SK-N-SH treated with all-trans-retinoic acid at 6 μM for 48 hours (cell line): ENCODE results near the gene BIN1.

ENCODE experiments used
- CSRNP3 ChIP-seq: fragments of 250-450 bp; sonication (Bioruptor Pico); IDR thresholded peaks from 2 replicates; pipeline ENCODE4 v1.5.1; 2021; ENCODE audit warnings: mild to moderate bottlenecking, moderate library complexity
- OSR1 ChIP-seq: fragments of 250-450 bp; sonication (Bioruptor Pico); IDR thresholded peaks from 2 replicates; pipeline ENCODE4 v1.8.0; 2022; ENCODE audit warnings: moderate library complexity, mild to moderate bottlenecking, inconsistent platforms
- POU6F1 ChIP-seq: fragments of 250-450 bp; sonication (Bioruptor Pico); IDR thresholded peaks from 2 replicates; pipeline ENCODE4 v1.8.0; 2021; ENCODE audit warnings: low read depth, mild to moderate bottlenecking, moderate library complexity, borderline replicate concordance
- RARB ChIP-seq: fragments of 250-450 bp; sonication (Bioruptor Pico); IDR thresholded peaks from 2 replicates; pipeline ENCODE4 v1.8.0; 2021; ENCODE audit warnings: mild to moderate bottlenecking, moderate library complexity
- TCF4 ChIP-seq: fragments of 250-450 bp; sonication (Bioruptor Pico); IDR thresholded peaks from 2 replicates; pipeline ENCODE4 v1.8.0; 2021; ENCODE audit warnings: mild to moderate bottlenecking, moderate library complexity, borderline replicate concordance
- ZFP3 ChIP-seq: fragments of 250-450 bp; sonication (Bioruptor Pico); IDR thresholded peaks from 2 replicates; pipeline ENCODE4 v1.5.0; 2020; ENCODE audit warnings: mild to moderate bottlenecking, moderate library complexity
- ZFP30 ChIP-seq: fragments of 450-650 bp; formaldehyde crosslinking; IDR thresholded peaks from 2 replicates; pipeline ENCODE4 v1.5.0; 2022; ENCODE audit warnings: mild to moderate bottlenecking, moderate library complexity
- ZNF565 ChIP-seq: fragments of 450-650 bp; formaldehyde crosslinking; conservative IDR thresholded peaks from 2 replicates; pipeline ENCODE4 v1.5.0; 2020; ENCODE audit warnings: low read depth, mild to moderate bottlenecking, moderate library complexity
- TF ChIP-seq, protein P1 (sequence below): fragments of 250-450 bp; sonication (Bioruptor Pico); IDR thresholded peaks from 2 replicates; pipeline ENCODE4 v1.8.0; 2020; ENCODE audit warnings: mild to moderate bottlenecking, moderate library complexity, borderline replicate concordance
- TF ChIP-seq, protein P2 (sequence below): fragments of 250-450 bp; sonication (Bioruptor Pico); IDR thresholded peaks from 2 replicates; pipeline ENCODE4 v1.5.1; 2020; ENCODE audit warnings: low read depth, mild to moderate bottlenecking, moderate library complexity

GRCh38 chr2:127065940-127066318, 41.0 kb downstream of the BIN1 start:
- no peak for TF ChIP-seq POU6F1 (CRISPR knock-in tag)
- no peak for TF ChIP-seq ZFP3
- TF ChIP-seq OSR1 (CRISPR knock-in tag): no peak
- TF ChIP-seq, protein P1, sequence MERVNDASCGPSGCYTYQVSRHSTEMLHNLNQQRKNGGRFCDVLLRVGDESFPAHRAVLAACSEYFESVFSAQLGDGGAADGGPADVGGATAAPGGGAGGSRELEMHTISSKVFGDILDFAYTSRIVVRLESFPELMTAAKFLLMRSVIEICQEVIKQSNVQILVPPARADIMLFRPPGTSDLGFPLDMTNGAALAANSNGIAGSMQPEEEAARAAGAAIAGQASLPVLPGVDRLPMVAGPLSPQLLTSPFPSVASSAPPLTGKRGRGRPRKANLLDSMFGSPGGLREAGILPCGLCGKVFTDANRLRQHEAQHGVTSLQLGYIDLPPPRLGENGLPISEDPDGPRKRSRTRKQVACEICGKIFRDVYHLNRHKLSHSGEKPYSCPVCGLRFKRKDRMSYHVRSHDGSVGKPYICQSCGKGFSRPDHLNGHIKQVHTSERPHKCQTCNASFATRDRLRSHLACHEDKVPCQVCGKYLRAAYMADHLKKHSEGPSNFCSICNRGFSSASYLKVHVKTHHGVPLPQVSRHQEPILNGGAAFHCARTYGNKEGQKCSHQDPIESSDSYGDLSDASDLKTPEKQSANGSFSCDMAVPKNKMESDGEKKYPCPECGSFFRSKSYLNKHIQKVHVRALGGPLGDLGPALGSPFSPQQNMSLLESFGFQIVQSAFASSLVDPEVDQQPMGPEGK: no peak
- no peak for TF ChIP-seq ZFP30
- TF ChIP-seq ZNF565 (CRISPR knock-in tag): no peak
- TF ChIP-seq, protein P2, sequence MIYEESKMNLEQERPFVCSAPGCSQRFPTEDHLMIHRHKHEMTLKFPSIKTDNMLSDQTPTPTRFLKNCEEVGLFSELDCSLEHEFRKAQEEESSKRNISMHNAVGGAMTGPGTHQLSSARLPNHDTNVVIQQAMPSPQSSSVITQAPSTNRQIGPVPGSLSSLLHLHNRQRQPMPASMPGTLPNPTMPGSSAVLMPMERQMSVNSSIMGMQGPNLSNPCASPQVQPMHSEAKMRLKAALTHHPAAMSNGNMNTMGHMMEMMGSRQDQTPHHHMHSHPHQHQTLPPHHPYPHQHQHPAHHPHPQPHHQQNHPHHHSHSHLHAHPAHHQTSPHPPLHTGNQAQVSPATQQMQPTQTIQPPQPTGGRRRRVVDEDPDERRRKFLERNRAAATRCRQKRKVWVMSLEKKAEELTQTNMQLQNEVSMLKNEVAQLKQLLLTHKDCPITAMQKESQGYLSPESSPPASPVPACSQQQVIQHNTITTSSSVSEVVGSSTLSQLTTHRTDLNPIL (CRISPR knock-in tag): no peak
- TF ChIP-seq CSRNP3 (CRISPR knock-in tag): no peak
- TF ChIP-seq RARB: no peak
- TF ChIP-seq TCF4: no peak
